Vagina (tissue), 2 donors: ENCODE results near the gene ZIC5. TPM values are rescaled to one million over a fixed set of nuclear protein-coding genes. Genes with fewer than 3 reads are reported as not detected.

Source experiments
- DNase-seq, 2 donors: peaks; one replicate each; pipeline ENCODE4 v3.0.0-alpha.2; 2017; ENCODE audit errors: extremely low spot score in 2 of 2
- H3K27ac ChIP-seq: fragments of 200-600 bp; sonication (generic); one replicate; pipeline ENCODE4 v1.5.1; 2019
- H3K27me3 ChIP-seq: fragments of 200-600 bp; sonication (generic); one replicate; pipeline ENCODE4 v1.5.1; 2019
- H3K36me3 ChIP-seq, 2 donors: fragments of 200-600 bp; sonication (generic); one replicate each; pipeline ENCODE4 v1.5.1; 2017 to 2019
- H3K4me1 ChIP-seq: fragments of 200-600 bp; sonication (generic); one replicate; pipeline ENCODE4 v1.5.1; 2019
- H3K4me3 ChIP-seq, 2 donors: fragments of 200-600 bp; sonication (generic); 1 replicate in 1 of 2; 2 replicates in 1 of 2; pipeline ENCODE4 v1.5.1; 2016 to 2019
- H3K9me3 ChIP-seq: fragments of 200-600 bp; sonication (generic); one replicate; pipeline ENCODE4 v1.5.1; 2019
- POLR2A ChIP-seq, 2 donors: fragments of 450-650 bp; IDR thresholded peaks; one replicate each; pipeline ENCODE4 v1.6.1; 2017; ENCODE audit warnings: antibody characterized with exemption in 2 of 2, mild to moderate bottlenecking in 2 of 2, moderate library complexity in 2 of 2
- POLR2AphosphoS5 ChIP-seq, 2 donors: sonication (generic); formaldehyde crosslinking; IDR thresholded peaks; one replicate each; pipeline ENCODE4 v1.9.0; 2017; ENCODE audit warnings: antibody characterized with exemption in 2 of 2, mild to moderate bottlenecking in 2 of 2, low read depth in 1 of 2; ENCODE audit not compliant: insufficient read depth in 1 of 2
- intact Hi-C: fragments of 100-400 bp; cut with DNase I; formaldehyde crosslinking; loops from one replicate; pipeline ENCODE4 v1.15.1; 2023
- total RNA-seq: library from RNA; depleted of rRNA; stranded (reverse); fragments of >200 nt; gene quantifications from one replicate; pipeline ENCODE4 v1.2.3, GENCODE V29; 2016
- TF ChIP-seq, protein P1 (sequence below), 3 experiments: fragments of 450-650 bp in 2 of 3; fragments of 200-600 bp in 1 of 3; sonication (generic) in 1 of 3; IDR thresholded peaks; one replicate each; pipeline ENCODE4 v1.5.1; 2017 to 2019; ENCODE audit warnings: antibody characterized with exemption in 3 of 3, mild to moderate bottlenecking in 2 of 3, moderate library complexity in 2 of 3

The ZIC5 gene
- total RNA-seq, 1 donor from 2014 or later, result not detected

DNA sequence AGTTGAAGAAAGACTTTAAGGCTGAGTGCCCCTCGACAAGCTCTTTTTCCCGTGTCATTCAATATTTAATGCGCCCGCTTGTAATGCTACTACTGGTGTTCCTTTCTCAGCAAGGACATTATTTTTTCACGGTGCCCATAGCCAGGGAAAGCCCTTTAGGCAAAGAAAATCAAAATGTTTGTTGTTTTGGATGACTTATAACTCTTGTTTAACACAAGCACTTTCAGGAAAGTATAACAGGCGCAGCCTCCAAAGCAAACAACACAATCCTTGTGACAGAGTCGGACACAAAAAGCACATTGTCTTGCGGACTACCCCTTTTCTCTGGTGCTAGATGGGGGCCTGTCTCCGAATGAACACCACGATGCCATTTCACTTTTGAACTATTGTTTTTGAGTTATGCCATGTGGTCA lies 12.4 kb downstream of the ZIC5 start:
- Histone ChIP-seq H3K27me3 (peaks cover 25% of the 10 kb centered on the region), H3K4me3 (no peak overlapping the region), H3K4me1 (peaks cover 30% of the 10 kb centered on the region), H3K27ac (no peak overlapping the region), H3K9me3 (no peaks in the 10 kb centered on the region), H3K36me3 (no peaks in the 10 kb centered on the region)
- no peak for DNase-seq
- TF ChIP-seq POLR2A (IDR thresholded peaks at IDR 0.05) (no peak), POLR2AphosphoS5 (IDR thresholded peaks at IDR 0.05; ENCODE audit: insufficient read depth in 1 of 2, low read depth in 1 of 2) (no peak)
- TF ChIP-seq, protein P1, sequence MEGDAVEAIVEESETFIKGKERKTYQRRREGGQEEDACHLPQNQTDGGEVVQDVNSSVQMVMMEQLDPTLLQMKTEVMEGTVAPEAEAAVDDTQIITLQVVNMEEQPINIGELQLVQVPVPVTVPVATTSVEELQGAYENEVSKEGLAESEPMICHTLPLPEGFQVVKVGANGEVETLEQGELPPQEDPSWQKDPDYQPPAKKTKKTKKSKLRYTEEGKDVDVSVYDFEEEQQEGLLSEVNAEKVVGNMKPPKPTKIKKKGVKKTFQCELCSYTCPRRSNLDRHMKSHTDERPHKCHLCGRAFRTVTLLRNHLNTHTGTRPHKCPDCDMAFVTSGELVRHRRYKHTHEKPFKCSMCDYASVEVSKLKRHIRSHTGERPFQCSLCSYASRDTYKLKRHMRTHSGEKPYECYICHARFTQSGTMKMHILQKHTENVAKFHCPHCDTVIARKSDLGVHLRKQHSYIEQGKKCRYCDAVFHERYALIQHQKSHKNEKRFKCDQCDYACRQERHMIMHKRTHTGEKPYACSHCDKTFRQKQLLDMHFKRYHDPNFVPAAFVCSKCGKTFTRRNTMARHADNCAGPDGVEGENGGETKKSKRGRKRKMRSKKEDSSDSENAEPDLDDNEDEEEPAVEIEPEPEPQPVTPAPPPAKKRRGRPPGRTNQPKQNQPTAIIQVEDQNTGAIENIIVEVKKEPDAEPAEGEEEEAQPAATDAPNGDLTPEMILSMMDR (IDR thresholded peaks at IDR 0.05), result no peak
- intact Hi-C loops, result no loop called here

DNA sequence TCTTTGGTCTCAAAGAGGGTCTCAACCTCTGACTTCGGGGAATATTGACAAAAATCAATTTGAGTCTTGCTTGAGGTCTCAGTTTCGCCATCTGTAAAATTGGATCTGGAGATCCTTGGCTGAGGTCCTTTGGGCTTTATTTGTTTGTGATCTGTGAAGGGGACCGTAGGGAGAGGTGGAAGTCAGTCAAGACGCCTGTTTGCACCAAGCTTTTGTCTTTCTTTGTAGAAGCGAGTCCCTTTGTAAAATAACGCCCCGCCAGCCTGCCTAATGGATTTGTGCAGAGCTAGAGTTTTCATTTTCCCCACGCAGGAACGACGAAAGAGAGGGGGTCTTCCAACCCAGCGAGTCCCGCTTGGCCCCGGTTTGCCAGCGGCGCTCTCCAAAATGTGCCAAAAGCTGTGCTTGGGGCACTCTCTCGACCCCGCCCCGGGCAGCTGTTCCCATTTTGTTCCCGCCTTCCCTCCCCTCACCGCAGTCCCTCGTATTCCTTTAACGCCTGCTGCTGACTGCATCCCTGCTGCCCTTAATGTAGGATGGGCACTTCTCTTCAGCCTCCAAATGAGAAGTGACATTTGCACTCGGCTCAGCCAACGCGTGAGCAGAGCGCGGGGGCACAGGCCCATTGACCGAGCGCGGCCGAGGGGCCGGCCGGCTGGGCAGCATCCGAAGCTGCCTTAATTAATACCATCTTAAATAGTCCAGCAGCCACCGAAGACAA lies 13.0 kb downstream of the ZIC5 start:
- peaks cover 30% of the 10 kb centered on the region for H3K4me1 ChIP-seq
- TF ChIP-seq POLR2A (IDR thresholded peaks at IDR 0.05), result no peak
- TF ChIP-seq, protein P1 (IDR thresholded peaks at IDR 0.05), result no peak
- no peak for TF ChIP-seq POLR2AphosphoS5 (IDR thresholded peaks at IDR 0.05; ENCODE audit: insufficient read depth in 1 of 2, low read depth in 1 of 2)
- peaks cover 25% of the 10 kb centered on the region for H3K27me3 ChIP-seq
- H3K4me3 ChIP-seq, result no peak overlapping the region
- H3K36me3 ChIP-seq, result no peaks in the 10 kb centered on the region
- no peak overlapping the region for H3K27ac ChIP-seq
- no peak for DNase-seq
- H3K9me3 ChIP-seq, result no peaks in the 10 kb centered on the region
- intact Hi-C loops, result no loop called here

DNA sequence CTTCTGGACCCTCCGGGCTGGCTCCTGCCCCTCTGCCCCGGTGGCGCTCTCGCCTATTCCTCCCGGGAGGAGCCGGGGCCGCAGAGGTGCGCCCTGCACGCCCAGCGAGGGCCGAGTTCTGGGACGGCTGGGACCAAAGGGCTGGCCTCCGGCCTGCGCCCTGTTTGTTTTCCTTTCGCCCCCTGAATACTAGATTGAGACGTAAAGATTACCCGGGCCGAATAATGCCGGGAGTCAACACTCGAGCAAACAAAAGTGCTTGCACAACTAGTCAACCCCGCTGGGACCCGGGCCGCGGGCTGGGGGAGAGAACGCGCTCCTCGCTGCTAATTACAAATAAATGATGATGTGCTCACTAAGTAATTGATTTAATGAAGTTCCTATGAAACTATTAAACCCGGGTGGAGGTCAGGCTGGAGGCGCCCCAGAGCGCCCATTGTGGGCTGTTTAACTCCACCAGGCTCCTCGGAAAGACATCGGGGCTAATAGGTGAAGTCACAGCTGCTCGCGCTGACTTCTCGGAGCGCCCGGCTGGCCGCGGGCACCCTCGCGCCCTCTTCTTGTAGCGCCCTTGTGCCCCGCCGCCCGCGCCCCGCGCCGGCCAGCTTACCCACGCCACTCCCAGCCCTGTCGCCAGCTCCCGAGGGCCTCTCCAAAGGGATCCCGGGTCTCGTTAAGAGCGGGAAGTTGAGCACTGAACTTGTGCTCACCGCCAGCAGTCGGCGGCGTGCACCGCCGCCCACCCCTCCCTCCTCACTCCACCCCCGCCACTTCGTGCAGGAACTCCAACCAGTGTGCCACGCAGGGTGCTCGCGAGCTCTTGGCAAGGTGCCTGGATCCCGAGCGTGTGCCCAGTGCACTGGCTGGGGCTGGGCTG lies 14.9 kb downstream of the ZIC5 start:
- Histone ChIP-seq H3K27me3 (peaks cover 25% of the 10 kb centered on the region), H3K4me1 (peaks cover 30% of the 10 kb centered on the region), H3K27ac (no peak overlapping the region), H3K4me3 (peak overlapping the region; percentile 14 to 17), H3K36me3 (no peaks in the 10 kb centered on the region), H3K9me3 (no peaks in the 10 kb centered on the region)
- intact Hi-C loops, result no loop called here
- DNase-seq, result no peak
- TF ChIP-seq, protein P1 (IDR thresholded peaks at IDR 0.05), result no peak
- TF ChIP-seq POLR2AphosphoS5 (IDR thresholded peaks at IDR 0.05; ENCODE audit: insufficient read depth in 1 of 2, low read depth in 1 of 2) (no peak), POLR2A (IDR thresholded peaks at IDR 0.05) (no peak)

DNA sequence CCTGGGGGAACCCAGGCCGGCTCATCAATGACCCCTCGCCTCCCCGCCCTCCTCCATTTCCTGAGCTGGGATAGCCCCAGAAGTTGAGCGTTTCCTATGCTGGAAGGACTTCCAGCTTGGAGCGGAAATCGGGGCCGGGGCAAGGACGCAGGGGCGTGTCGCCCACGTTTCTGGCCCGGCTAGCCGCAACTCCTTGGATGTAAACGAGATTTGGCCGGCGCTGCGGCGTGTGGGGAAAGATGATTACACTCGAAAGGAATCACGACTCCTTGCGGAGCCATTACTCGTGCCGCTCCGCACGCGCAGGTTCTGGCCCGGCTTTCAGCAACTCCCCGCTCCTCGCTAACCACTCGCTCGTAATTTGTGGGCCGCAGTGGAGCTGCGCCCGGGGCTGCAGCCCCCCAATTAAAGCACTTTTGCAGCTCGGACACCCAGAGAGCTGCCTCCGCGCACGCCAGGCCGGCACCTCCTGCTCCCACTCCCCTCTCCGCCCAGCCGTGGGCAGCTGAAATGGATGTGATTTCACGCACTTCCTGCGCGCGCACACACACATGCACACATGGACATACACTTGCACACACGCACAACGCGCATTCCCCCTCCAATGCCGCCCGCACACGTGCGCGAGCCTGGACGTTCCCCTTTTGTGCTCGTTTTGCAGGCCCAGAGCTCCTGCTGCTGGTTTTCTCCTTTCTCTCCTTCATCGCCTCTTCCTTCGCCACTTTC lies 15.7 kb downstream of the ZIC5 start:
- intact Hi-C loops, result no loop called here
- H3K36me3 ChIP-seq, result no peaks in the 10 kb centered on the region
- H3K4me3 ChIP-seq, result peak overlapping the region in 1 of 2 donors; percentile 14
- TF ChIP-seq POLR2AphosphoS5 (IDR thresholded peaks at IDR 0.05; ENCODE audit: insufficient read depth in 1 of 2, low read depth in 1 of 2) (no peak), POLR2A (IDR thresholded peaks at IDR 0.05) (no peak)
- TF ChIP-seq, protein P1 (IDR thresholded peaks at IDR 0.05), result no peak
- H3K9me3 ChIP-seq, result no peaks in the 10 kb centered on the region
- H3K4me1 ChIP-seq, result peaks cover 30% of the 10 kb centered on the region
- no peak overlapping the region for H3K27ac ChIP-seq
- no peak for DNase-seq
- peaks cover 25% of the 10 kb centered on the region for H3K27me3 ChIP-seq
